NCI-H774 (cell line): ENCODE data around the gene TEX19.
"Not testable (repeated sequence)": the region's sequence is repeated elsewhere in the genome, so short reads cannot be mapped to it uniquely, and the experiment has no call there.

Source experiments
- DNase-seq: peaks from one replicate; lab custom pipeline; 2025; lab: John Stamatoyannopoulos, UW

TEX19 gene

DNA sequence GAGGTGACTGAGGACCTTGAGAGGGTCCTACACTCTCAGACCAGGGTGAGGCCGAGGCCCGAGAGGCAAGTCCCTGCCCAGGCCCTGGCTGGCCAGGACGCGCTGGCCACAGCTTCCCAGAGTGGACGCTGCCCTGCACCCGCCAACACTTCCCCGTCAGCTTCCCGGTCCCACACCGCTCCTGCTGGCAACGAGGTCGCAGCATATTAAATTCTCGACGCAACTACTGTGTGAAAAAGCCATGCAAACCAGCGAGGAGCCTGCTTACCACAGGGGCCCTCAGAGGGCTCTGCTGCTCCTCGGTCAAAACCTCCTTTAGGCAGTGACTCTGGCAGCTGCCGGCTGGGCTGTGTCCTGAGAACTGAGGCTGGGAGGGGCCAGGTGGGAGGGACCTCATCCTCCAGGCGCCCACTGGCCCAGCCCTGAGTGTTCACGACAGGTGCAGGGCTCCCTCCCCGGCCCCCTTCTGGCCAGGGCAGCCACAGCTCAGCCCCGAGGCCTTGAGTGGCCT is 2.1 kb upstream of the TEX19 start:
- DNase-seq, result peak; percentile 68

- DNase-seq, result no peak
Measured at GRCh38 chr17:82357394-82357793, 1.7 kb upstream of the TEX19 start.

- not testable (repeated sequence) for DNase-seq
Measured at GRCh38 chr17:82359451-82360074, 516 bp downstream of the TEX19 start.

- no peak for DNase-seq
Measured at GRCh38 chr17:82361885-82362633, 3.0 kb downstream of the TEX19 start.

GRCh38 chr17:82365606-82366295 is 6.7 kb downstream of the TEX19 start:
- DNase-seq, result no peak

DNA sequence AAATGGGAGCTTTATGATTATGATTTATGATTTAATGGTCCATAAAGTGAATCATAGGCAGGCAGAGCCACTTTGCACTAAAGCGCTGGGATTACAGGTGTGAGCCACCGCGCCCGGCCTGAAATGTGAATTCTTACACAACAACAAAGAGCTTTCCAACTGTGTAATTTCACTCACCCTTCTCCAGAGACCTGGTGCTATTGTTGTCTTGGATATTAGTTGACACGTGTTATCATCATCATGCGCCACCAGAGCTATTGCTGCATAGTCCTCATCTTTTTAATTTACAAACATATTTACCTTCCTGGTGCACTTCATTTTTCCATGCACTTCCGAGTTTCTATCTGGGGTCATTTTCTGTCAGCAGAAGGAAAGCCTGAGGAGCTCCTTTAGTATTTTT is 7.7 kb downstream of the TEX19 start:
- DNase-seq, result peak; percentile 35

DNA sequence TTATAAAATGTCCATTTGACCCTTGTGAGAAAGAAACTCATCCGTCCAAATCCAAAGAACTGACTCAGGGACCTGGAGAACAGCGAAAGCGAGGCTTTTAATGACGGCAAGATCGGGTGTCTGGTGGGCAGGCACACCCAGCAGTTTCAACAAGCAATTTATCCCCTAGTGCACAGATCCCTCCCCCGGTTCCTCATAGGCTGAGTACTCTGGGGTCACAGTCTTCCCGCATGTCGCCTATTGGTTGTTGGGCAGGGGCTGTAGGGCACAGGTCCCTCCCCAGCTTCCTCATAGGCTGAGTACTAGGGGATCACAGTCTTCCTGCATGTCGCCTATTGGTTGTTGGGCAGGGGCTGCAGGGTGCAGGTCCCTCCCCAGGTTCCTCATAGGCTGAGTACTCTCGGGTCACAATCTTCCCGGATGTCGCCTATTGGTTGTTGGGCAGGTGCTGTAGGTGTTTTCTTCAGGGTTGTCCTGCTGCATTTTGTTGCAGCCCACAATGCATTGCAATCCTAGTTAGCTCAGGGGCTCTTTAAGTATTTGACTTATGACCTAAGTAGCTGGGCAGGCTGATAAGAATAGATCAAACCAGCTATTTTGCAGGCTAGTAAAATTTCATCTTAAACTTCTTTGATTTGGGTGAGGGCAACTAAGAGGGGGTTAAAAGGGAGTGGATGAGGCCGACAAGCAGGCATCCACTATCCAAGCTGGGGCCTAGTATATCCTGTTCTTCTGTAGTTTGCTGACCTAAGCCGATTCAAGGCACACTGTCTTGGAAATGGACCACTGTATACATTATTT is 8.9 kb downstream of the TEX19 start:
- peak; percentile 74 for DNase-seq

DNA sequence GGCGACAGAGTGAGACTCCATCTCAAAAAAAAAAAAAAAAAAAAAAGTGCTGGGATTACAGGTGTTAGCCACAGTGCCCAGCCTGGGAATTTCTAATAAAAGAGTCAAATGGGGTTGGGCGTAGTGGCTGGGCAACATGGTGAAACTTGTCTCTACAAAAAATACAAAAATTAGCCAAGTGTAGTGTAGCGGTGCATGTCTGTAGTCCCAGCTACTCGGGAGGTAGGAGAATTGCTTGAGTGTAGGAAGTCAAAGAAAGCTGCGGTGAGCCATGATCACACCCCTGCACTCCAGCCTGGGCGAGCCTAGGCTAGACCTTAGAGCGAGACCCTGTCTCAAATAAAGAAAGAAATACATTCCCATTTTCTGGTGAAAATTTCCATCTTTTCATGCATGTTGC is 10.2 kb downstream of the TEX19 start:
- no peak for DNase-seq

DNA sequence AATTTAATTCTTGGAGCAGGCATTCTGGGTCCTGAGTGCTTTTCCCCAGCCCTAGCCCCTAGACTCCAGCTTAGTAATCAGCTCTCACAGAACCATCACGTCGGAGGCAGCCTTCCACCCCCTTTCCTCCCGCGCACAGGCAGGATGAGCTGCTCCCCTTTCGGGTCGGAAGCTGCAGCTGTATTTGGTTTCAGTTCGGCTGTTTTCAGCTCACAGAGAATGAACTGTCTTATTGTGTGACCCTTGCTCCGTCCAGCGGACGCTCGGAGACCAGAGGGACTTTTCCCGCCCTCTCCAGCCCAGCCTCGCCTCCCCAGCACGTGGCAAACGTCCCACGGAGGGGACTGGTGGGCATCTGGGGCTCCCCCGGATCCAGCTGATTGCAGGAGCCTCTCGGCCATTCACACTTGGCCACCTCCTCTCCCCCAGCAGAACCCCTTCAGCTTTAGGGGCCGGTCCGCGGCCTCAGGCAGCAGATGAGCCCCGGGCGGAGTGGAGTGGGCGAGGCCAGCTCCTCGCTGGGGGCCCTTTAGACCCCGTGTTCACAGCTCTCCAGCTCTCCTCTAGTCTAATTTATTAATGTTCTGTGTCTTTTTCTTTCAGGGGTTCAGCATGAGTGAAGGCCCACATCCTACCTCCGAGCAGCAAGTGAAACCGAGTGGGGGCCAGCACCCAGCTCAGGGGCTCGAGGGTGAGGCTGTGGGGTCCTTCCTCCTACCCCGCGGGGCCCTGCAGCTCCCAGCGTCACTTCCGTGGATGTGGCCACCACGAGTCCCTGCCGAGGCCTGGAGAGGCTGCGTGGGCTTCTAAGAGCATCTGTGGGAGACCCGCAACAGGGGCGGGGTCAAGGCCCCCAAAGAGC is 11.7 kb downstream of the TEX19 start:
- no peak for DNase-seq

GRCh38 chr17:82371333-82372248 is 12.5 kb downstream of the TEX19 start, which contains the start of gene UTS2R:
Gene UTS2R (plus strand): TSS chr17:82371765. CDS start chr17:82374325, 2,560 bp downstream.
- DNase-seq, result no peak

DNA sequence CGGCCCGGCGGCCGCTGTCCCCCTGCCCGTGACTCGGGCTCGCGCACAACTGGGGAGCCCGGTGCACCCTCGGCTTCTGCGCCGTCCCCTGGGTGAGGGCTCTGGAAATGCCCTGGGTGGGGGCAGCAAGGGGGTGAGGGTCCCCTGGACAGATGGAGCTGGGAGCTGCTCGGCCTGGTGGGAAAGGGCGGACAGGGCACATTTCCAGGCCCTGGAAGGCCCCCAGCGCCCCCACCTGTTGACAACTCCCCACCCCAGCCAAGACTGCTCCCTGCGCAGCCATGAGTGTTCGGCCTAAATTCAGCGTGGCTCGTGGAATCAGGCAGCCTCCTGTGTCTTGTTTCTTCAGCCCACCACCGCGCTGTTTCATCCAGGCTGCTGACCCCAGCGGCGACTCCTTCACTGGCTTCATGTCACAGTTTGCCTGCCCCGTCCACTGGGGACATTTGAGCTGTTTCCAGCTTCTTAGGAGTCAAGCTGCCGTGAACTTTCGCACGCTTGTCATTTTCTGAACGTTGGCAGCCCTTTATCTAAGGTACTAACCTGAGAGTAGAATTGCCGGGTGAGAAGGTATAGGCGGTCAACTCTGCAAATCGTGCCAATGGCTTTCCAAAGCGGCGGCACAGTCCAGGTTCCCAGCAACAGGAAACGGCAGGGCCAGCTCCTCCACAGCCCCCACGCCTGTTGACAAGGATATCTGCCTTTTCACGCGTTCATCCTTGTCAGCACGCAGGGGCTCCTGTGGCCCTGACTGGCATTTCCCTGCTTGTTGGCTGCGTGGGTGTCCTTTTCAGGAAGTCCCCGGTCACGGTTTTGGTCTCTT is 13.4 kb downstream of the TEX19 start:
- DNase-seq, result no peak

DNA sequence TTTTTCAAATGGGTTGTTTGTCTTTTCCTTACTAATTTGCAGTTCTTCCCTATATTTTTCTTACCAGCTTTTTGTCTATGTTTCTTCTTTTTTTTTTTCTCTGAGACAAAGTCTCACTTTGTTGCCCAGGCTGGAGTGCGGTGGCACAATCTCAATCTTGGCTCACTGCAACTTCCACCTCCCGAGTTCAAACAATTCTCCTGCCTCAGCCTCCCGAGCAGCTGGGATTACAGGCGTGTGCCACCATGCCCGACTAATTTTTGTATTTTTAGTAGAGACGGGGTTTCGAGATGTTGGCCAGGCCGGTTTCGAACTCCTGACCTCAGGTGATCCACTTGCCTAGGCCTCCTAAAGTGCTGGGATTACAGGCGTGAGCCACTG is 14.0 kb downstream of the TEX19 start:
- DNase-seq, result not testable (repeated sequence)

GRCh38 chr17:82373731-82374625 is 14.9 kb downstream of the TEX19 start:
- no peak for DNase-seq

DNA sequence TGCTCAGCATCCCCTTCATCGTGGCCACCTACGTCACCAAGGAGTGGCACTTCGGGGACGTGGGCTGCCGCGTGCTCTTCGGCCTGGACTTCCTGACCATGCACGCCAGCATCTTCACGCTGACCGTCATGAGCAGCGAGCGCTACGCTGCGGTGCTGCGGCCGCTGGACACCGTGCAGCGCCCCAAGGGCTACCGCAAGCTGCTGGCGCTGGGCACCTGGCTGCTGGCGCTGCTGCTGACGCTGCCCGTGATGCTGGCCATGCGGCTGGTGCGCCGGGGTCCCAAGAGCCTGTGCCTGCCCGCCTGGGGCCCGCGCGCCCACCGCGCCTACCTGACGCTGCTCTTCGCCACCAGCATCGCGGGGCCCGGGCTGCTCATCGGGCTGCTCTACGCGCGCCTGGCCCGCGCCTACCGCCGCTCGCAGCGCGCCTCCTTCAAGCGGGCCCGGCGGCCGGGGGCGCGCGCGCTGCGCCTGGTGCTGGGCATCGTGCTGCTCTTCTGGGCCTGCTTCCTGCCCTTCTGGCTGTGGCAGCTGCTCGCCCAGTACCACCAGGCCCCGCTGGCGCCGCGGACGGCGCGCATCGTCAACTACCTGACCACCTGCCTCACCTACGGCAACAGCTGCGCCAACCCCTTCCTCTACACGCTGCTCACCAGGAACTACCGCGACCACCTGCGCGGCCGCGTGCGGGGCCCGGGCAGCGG is 15.7 kb downstream of the TEX19 start:
- DNase-seq, result no peak

GRCh38 chr17:82375359-82376041 is 16.5 kb downstream of the TEX19 start:
- DNase-seq, result no peak

GRCh38 chr17:82376042-82376730 is 17.1 kb downstream of the TEX19 start:
- no peak for DNase-seq
